ENCODE data around the gene SPPL2C.

SPPL2C gene

DNA sequence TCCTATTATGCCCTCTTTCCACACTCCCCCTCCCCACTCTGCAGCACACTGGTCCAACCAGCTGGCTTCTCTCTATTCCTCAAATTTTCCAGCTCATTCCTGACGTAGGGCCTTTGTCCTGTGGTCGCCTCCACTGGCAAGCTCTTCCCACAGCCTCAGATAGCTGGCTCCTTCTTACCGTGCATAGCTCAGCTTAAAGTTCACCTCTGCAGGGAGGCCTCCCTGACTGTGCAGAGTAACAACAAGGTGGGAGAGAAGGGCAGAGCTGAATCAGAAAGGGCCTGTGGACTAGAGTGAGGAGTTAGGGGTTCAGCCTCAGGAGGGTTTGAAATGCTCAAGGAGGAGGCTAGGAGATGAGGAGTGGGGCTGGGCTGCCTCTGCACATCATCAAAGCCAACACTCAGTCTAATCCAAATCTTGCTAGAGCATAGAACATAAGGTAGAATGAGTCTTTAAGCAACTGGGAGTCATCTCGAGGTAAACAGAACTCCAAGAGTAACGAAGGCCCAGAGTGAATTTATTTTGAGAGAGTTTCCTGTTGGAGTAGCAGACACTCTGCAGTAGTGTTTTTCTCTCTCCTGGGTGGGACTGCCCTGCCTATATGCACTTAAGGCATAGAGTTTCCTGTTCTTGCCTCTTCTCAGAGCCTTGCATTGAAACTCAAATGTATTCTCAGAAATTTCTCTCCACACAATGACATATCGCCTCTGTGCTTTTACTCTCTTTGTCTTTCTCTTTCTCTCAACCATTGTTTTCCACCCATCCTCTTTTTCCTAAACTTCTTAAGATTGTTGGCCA is 19.4 kb downstream of the SPPL2C start:
- H3K9me3 ChIP-seq (ENCODE audit: control insufficient read depth, insufficient read depth, low read length): no peaks in the 10 kb centered on the region
- TF ChIP-seq, protein P1, sequence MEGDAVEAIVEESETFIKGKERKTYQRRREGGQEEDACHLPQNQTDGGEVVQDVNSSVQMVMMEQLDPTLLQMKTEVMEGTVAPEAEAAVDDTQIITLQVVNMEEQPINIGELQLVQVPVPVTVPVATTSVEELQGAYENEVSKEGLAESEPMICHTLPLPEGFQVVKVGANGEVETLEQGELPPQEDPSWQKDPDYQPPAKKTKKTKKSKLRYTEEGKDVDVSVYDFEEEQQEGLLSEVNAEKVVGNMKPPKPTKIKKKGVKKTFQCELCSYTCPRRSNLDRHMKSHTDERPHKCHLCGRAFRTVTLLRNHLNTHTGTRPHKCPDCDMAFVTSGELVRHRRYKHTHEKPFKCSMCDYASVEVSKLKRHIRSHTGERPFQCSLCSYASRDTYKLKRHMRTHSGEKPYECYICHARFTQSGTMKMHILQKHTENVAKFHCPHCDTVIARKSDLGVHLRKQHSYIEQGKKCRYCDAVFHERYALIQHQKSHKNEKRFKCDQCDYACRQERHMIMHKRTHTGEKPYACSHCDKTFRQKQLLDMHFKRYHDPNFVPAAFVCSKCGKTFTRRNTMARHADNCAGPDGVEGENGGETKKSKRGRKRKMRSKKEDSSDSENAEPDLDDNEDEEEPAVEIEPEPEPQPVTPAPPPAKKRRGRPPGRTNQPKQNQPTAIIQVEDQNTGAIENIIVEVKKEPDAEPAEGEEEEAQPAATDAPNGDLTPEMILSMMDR (IDR thresholded peaks at IDR 0.05; ENCODE audit: low read depth, low read length, poor library complexity, severe bottlenecking): no peak
- TF ChIP-seq EZH2phosphoT487 (IDR thresholded peaks at IDR 0.05; ENCODE audit: borderline replicate concordance, low read length): no peak
- no peaks in the 10 kb centered on the region for H3K36me3 ChIP-seq (ENCODE audit: control insufficient read depth, low read length)
- no peaks in the 10 kb centered on the region for H4K20me1 ChIP-seq (ENCODE audit: control insufficient read depth, insufficient read depth, low read depth, low read length)
- H3K27me3 ChIP-seq (ENCODE audit: control insufficient read depth, low read length): peaks cover 17% of the 10 kb centered on the region
- no peak overlapping the region for H3K4me2 ChIP-seq (ENCODE audit: low read length)
- no peak overlapping the region for H3K27ac ChIP-seq (ENCODE audit: low read depth, low read length)
- H3K4me1 ChIP-seq (ENCODE audit: control insufficient read depth, low read length): no peaks in the 10 kb centered on the region
- H3K9me2 ChIP-seq (replicated peaks; ENCODE audit: control insufficient read depth, low read length): no peaks in the 10 kb centered on the region
- H3K4me3 ChIP-seq (ENCODE audit: low read length): no peak overlapping the region
- H3K79me2 ChIP-seq (ENCODE audit: control insufficient read depth, low read length): no peaks in the 10 kb centered on the region
- H3F3A ChIP-seq (ENCODE audit: control insufficient read depth, insufficient read depth): no peaks in the 10 kb centered on the region

DNA sequence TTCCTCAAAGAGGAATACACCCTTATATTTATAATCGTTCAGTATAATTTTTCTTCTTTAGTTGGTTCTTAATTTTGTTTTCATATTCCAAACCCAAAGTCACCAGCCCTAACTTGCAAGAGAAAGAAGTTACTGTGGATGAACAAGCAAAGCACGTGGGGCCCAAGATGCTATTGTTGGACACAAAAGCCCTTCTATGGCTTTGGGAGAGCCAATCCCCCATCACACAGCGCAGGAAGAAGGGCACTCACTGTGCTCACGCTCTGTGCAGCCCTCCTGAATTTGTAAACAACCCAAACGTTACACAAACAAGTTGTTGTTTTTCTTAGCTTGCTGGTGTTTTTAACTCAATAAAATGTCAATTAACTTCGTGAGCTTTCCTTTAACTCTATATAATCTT is 22.5 kb downstream of the SPPL2C start:
- Histone ChIP-seq H3K27ac (ENCODE audit: low read depth, low read length) (no peak overlapping the region), H3K36me3 (ENCODE audit: control insufficient read depth, low read length) (no peaks in the 10 kb centered on the region), H3K9me2 (replicated peaks; ENCODE audit: control insufficient read depth, low read length) (no peaks in the 10 kb centered on the region), H3F3A (ENCODE audit: control insufficient read depth, insufficient read depth) (no peaks in the 10 kb centered on the region), H3K4me1 (ENCODE audit: control insufficient read depth, low read length) (no peaks in the 10 kb centered on the region), H3K4me2 (ENCODE audit: low read length) (no peak overlapping the region), H3K27me3 (ENCODE audit: control insufficient read depth, low read length) (peaks cover 17% of the 10 kb centered on the region), H3K4me3 (ENCODE audit: low read length) (no peak overlapping the region), H4K20me1 (ENCODE audit: control insufficient read depth, insufficient read depth, low read depth, low read length) (no peaks in the 10 kb centered on the region), H3K79me2 (ENCODE audit: control insufficient read depth, low read length) (no peaks in the 10 kb centered on the region), H3K9me3 (ENCODE audit: control insufficient read depth, insufficient read depth, low read length) (no peaks in the 10 kb centered on the region)
- no peak for TF ChIP-seq EZH2phosphoT487 (IDR thresholded peaks at IDR 0.05; ENCODE audit: borderline replicate concordance, low read length)
- TF ChIP-seq, protein P1 (IDR thresholded peaks at IDR 0.05; ENCODE audit: low read depth, low read length, poor library complexity, severe bottlenecking): no peak

DNA sequence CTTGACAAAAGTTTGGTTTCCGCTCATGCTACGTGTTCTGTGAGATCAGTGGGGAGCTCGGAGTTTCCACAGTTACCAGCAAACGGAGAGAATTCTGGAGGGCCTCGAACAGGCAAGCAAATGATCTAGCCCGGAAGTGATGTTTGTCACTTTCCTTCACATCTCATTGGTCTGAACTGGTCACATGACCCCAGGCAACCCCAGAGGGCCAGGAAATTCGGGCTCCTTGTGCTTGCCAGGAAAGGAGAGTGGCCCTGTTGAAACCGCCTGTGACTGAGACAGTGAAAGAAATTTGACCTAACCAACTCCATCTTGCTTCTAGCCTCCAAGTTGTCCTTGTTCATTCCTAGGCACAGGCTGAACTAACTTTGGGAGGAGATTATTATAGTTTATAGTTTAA is 23.0 kb downstream of the SPPL2C start:
- Histone ChIP-seq H3K4me3 (ENCODE audit: low read length) (no peak overlapping the region), H3K9me2 (replicated peaks; ENCODE audit: control insufficient read depth, low read length) (no peaks in the 10 kb centered on the region), H3K27ac (ENCODE audit: low read depth, low read length) (no peak overlapping the region), H3K9me3 (ENCODE audit: control insufficient read depth, insufficient read depth, low read length) (no peaks in the 10 kb centered on the region), H3K36me3 (ENCODE audit: control insufficient read depth, low read length) (no peaks in the 10 kb centered on the region), H3F3A (ENCODE audit: control insufficient read depth, insufficient read depth) (no peaks in the 10 kb centered on the region), H4K20me1 (ENCODE audit: control insufficient read depth, insufficient read depth, low read depth, low read length) (no peaks in the 10 kb centered on the region), H3K4me1 (ENCODE audit: control insufficient read depth, low read length) (no peaks in the 10 kb centered on the region), H3K27me3 (ENCODE audit: control insufficient read depth, low read length) (peaks cover 17% of the 10 kb centered on the region), H3K4me2 (ENCODE audit: low read length) (no peak overlapping the region), H3K79me2 (ENCODE audit: control insufficient read depth, low read length) (no peaks in the 10 kb centered on the region)
- no peak for TF ChIP-seq EZH2phosphoT487 (IDR thresholded peaks at IDR 0.05; ENCODE audit: borderline replicate concordance, low read length)
- TF ChIP-seq, protein P1 (IDR thresholded peaks at IDR 0.05; ENCODE audit: low read depth, low read length, poor library complexity, severe bottlenecking): no peak
